GM12865 (cell line): ENCODE measurements around the gene DDX51.

ENCODE experiments used
- DNase-seq: peaks from one replicate; pipeline ENCODE4 v3.0.0; 2010; ENCODE audit warnings: low read depth
- H3K4me3 ChIP-seq: 2 replicates; pipeline ENCODE4 v1.5.1; 2011; ENCODE audit warnings: mild to moderate bottlenecking, low read depth, low read length, control low read depth
- TF ChIP-seq, protein P1 (sequence below): IDR thresholded peaks from 2 replicates; pipeline ENCODE4 v1.5.1; 2011; ENCODE audit warnings: low read length, control low read depth, low read depth, inconsistent platforms; ENCODE audit not compliant: insufficient read depth; ENCODE audit errors: missing control alignments

Gene DDX51

GRCh38 chr12:132116709-132117557, 27.2 kb downstream of the DDX51 start:
- DNase-seq, result no peak
- TF ChIP-seq, protein P1, sequence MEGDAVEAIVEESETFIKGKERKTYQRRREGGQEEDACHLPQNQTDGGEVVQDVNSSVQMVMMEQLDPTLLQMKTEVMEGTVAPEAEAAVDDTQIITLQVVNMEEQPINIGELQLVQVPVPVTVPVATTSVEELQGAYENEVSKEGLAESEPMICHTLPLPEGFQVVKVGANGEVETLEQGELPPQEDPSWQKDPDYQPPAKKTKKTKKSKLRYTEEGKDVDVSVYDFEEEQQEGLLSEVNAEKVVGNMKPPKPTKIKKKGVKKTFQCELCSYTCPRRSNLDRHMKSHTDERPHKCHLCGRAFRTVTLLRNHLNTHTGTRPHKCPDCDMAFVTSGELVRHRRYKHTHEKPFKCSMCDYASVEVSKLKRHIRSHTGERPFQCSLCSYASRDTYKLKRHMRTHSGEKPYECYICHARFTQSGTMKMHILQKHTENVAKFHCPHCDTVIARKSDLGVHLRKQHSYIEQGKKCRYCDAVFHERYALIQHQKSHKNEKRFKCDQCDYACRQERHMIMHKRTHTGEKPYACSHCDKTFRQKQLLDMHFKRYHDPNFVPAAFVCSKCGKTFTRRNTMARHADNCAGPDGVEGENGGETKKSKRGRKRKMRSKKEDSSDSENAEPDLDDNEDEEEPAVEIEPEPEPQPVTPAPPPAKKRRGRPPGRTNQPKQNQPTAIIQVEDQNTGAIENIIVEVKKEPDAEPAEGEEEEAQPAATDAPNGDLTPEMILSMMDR, result no peak
- H3K4me3 ChIP-seq, result no peak overlapping the region

GRCh38 chr12:132115500-132115899, 28.6 kb downstream of the DDX51 start:
- TF ChIP-seq, protein P1, result no peak
- no peak overlapping the region for H3K4me3 ChIP-seq
- DNase-seq, result no peak

DNA sequence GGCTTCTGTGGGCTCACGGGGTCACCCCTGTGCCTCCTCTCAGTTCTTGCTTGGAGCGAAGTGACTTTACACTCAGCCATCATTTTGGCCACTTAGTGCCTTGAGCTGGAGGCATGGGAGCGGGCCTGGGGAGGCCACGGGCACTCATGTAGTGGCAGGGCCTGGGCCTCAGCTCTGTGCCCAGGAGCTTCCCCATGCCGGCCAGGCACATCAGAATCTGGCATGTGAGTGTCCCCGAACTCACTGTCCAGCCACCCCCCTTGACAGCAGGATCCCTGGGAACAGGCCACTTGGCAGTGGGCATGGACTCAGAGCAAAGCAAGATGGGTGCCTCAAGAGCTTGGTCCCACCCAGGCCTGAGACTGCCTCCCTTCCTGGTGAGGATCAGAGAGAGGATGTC, 29.5 kb downstream of the DDX51 start:
- no peak overlapping the region for H3K4me3 ChIP-seq
- TF ChIP-seq, protein P1, result no peak
- no peak for DNase-seq

GRCh38 chr12:132111654-132112304, 32.3 kb downstream of the DDX51 start:
- H3K4me3 ChIP-seq, result no peak overlapping the region
- TF ChIP-seq, protein P1, result no peak
- no peak for DNase-seq

GRCh38 chr12:132110677-132111076, 33.4 kb downstream of the DDX51 start:
- no peak for DNase-seq
- no peak overlapping the region for H3K4me3 ChIP-seq
- TF ChIP-seq, protein P1, result no peak

GRCh38 chr12:132109741-132110140, 34.4 kb downstream of the DDX51 start:
- DNase-seq, result no peak

More at GRCh38 chr12:132109741-132110140, 34.4 kb downstream of the DDX51 start:
- H3K4me3 ChIP-seq, result no peak overlapping the region
- TF ChIP-seq, protein P1, result no peak
